GM18499 (cell line): ENCODE data around the gene KLK15.

ENCODE experiments used
- ATAC-seq: cut with Tn5 transposase; IDR thresholded peaks from one replicate; pipeline ENCODE4 v1.9.1; 2021; ENCODE audit warnings: moderate number of reproducible peaks; ENCODE audit not compliant: insufficient read depth, unreplicated experiment

The KLK15 gene

GRCh38 chr19:50844296-50844935, 11.0 kb upstream of the KLK15 start:
- no peak for ATAC-seq

GRCh38 chr19:50843701-50844221, 10.4 kb upstream of the KLK15 start:
- no peak for ATAC-seq

- ATAC-seq = no peak
Observed at GRCh38 chr19:50843205-50843604, 9.8 kb upstream of the KLK15 start.

GRCh38 chr19:50842130-50842529, 8.8 kb upstream of the KLK15 start:
- no peak for ATAC-seq

- ATAC-seq = no peak
Observed at GRCh38 chr19:50839712-50840655, 6.6 kb upstream of the KLK15 start.

- no peak for ATAC-seq
Observed at GRCh38 chr19:50838239-50838638, 4.9 kb upstream of the KLK15 start.

GRCh38 chr19:50837300-50837699, 3.9 kb upstream of the KLK15 start:
- ATAC-seq = no peak

- ATAC-seq = no peak
Observed at GRCh38 chr19:50836543-50837195, 3.3 kb upstream of the KLK15 start.

- ATAC-seq = no peak
Observed at GRCh38 chr19:50835785-50836542, 2.6 kb upstream of the KLK15 start.

GRCh38 chr19:50835103-50835784, 1.9 kb upstream of the KLK15 start:
- no peak for ATAC-seq

- no peak for ATAC-seq
Observed at GRCh38 chr19:50833802-50834167, 411 bp upstream of the KLK15 start.

GRCh38 chr19:50832666-50833065, 708 bp downstream of the KLK15 start:
- no peak for ATAC-seq

GRCh38 chr19:50831026-50831396, 2.4 kb downstream of the KLK15 start:
- no peak for ATAC-seq

- ATAC-seq = no peak
Observed at GRCh38 chr19:50830266-50831025, 2.9 kb downstream of the KLK15 start.

- ATAC-seq = no peak
Observed at GRCh38 chr19:50829801-50830200, 3.6 kb downstream of the KLK15 start.

- no peak for ATAC-seq
Observed at GRCh38 chr19:50827476-50827875, 5.9 kb downstream of the KLK15 start.

GRCh38 chr19:50826492-50827240, 6.7 kb downstream of the KLK15 start:
- ATAC-seq = no peak

GRCh38 chr19:50823389-50824042, 9.9 kb downstream of the KLK15 start, which contains the start of gene KLK1:
Gene KLK1, minus strand, starts transcription at chr19:50823787. Its CDS starts 39 bp downstream, at chr19:50823748.
- no peak for ATAC-seq
